ENCODE data around the gene ZNF501. TPM values are rescaled to one million over a fixed set of nuclear protein-coding genes. Genes with fewer than 3 reads are reported as not detected.

The ZNF501 gene
- total RNA-seq, 1 experiment from 2014 or later = not detected

- no TSS peak for BruUV-seq (replicated peaks)
- Histone ChIP-seq H2AFZ (ENCODE audit: low read length) (no peak overlapping the region), H3K27me3 (ENCODE audit: low read length) (no peaks in the 10 kb centered on the region), H3K27ac (ENCODE audit: low read length) (no peak overlapping the region), H4K20me1 (ENCODE audit: low read length) (no peaks in the 10 kb centered on the region), H3F3A (ENCODE audit: low read length, unreplicated experiment) (no peaks in the 10 kb centered on the region), H3K9me3 (ENCODE audit: low read length) (peaks cover 79% of the 10 kb centered on the region), H3K4me3 (ENCODE audit: low read length) (no peak overlapping the region), H3K36me3 (ENCODE audit: low read depth, low read length) (peaks cover 6% of the 10 kb centered on the region; the same call in 1 of the 2 replicates), H3K4me1 (ENCODE audit: insufficient read depth, low read length) (no peaks in the 10 kb centered on the region), H3K4me2 (ENCODE audit: low read length) (no peak overlapping the region), H3K9me2 (replicated peaks; ENCODE audit: low read length) (no peaks in the 10 kb centered on the region), H3K9ac (ENCODE audit: low read length) (no peak overlapping the region), H3K79me2 (ENCODE audit: low read length) (no peaks in the 10 kb centered on the region)
- TF ChIP-seq CTCF (conservative IDR thresholded peaks at IDR 0.05; ENCODE audit: low read depth, low read length) = no peak
- no peak for TF ChIP-seq EZH2 (IDR thresholded peaks at IDR 0.05; ENCODE audit: low read length, unreplicated experiment)
- no peak for TF ChIP-seq EZH2phosphoT487 (IDR thresholded peaks at IDR 0.05; ENCODE audit: borderline replicate concordance, low read length)
- ChIA-PET POLR2A (ENCODE audit: unreplicated experiment) (no interaction called here), CTCF (no interaction called here)
- DNase-seq (no peak), ATAC-seq (no peak)
- intact Hi-C loops (cut with micrococcal nuclease) = no loop called here
These were observed 8.0 kb upstream of the ZNF501 start for GRCh38 chr3:44721231-44722102.

- H3K4me3 ChIP-seq (ENCODE audit: low read length) = no peak overlapping the region
- H3K27ac ChIP-seq (ENCODE audit: low read length) = no peak overlapping the region
- H3K4me2 ChIP-seq (ENCODE audit: low read length) = no peak overlapping the region
- CTCF ChIA-PET = no interaction called here
- H3K9me2 ChIP-seq (replicated peaks; ENCODE audit: low read length) = no peaks in the 10 kb centered on the region
- ATAC-seq (no peak), DNase-seq (no peak)
- POLR2A ChIA-PET (ENCODE audit: unreplicated experiment) = no interaction called here
- no TSS peak for BruUV-seq (replicated peaks)
- no peaks in the 10 kb centered on the region for H3K27me3 ChIP-seq (ENCODE audit: low read length)
- peaks cover 74% of the 10 kb centered on the region for H3K9me3 ChIP-seq (ENCODE audit: low read length)
- H2AFZ ChIP-seq (ENCODE audit: low read length) = no peak overlapping the region
- H3K79me2 ChIP-seq (ENCODE audit: low read length) = no peaks in the 10 kb centered on the region
- H4K20me1 ChIP-seq (ENCODE audit: low read length) = no peaks in the 10 kb centered on the region
- no peak overlapping the region for H3K9ac ChIP-seq (ENCODE audit: low read length)
- no peaks in the 10 kb centered on the region for H3K4me1 ChIP-seq (ENCODE audit: insufficient read depth, low read length)
- H3F3A ChIP-seq (ENCODE audit: low read length, unreplicated experiment) = no peaks in the 10 kb centered on the region
- intact Hi-C loops (cut with micrococcal nuclease) = no loop called here
- TF ChIP-seq CTCF (conservative IDR thresholded peaks at IDR 0.05; ENCODE audit: low read depth, low read length) (no peak), EZH2 (IDR thresholded peaks at IDR 0.05; ENCODE audit: low read length, unreplicated experiment) (no peak), EZH2phosphoT487 (IDR thresholded peaks at IDR 0.05; ENCODE audit: borderline replicate concordance, low read length) (no peak)
- peaks cover 2% of the 10 kb centered on the region; the same call in 1 of the 2 replicates for H3K36me3 ChIP-seq (ENCODE audit: low read depth, low read length)
These were observed 7.4 kb upstream of the ZNF501 start for GRCh38 chr3:44722103-44722401.

DNA sequence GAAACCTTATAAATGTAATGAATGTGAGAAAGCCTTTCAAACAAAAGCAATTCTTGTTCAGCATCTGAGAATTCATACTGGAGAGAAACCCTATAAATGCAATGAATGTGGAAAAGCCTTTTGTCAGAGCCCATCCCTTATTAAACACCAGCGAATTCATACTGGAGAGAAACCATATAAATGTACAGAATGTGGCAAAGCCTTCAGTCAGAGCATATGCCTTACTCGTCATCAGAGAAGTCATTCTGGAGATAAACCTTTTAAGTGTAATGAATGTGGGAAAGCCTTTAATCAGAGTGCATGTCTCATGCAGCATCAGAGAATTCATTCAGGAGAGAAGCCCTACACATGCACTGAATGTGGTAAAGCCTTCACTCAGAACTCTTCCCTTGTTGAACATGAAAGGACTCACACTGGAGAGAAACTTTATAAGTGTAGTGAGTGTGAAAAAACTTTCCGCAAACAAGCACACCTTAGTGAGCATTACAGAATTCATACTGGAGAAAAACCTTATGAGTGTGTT is 5.3 kb downstream of the ZNF501 start:
- Histone ChIP-seq H3K27ac (ENCODE audit: low read length) (no peak overlapping the region), H3K9me3 (ENCODE audit: low read length) (peaks cover 85% of the 10 kb centered on the region), H3K36me3 (ENCODE audit: low read depth, low read length) (peaks cover 18% of the 10 kb centered on the region; the same call in 1 of the 2 replicates), H3K4me2 (ENCODE audit: low read length) (no peak overlapping the region), H3K9ac (ENCODE audit: low read length) (no peak overlapping the region), H3F3A (ENCODE audit: low read length, unreplicated experiment) (no peaks in the 10 kb centered on the region), H3K4me3 (ENCODE audit: low read length) (no peak overlapping the region), H3K79me2 (ENCODE audit: low read length) (no peaks in the 10 kb centered on the region), H4K20me1 (ENCODE audit: low read length) (no peaks in the 10 kb centered on the region), H2AFZ (ENCODE audit: low read length) (no peak overlapping the region), H3K27me3 (ENCODE audit: low read length) (no peaks in the 10 kb centered on the region), H3K4me1 (ENCODE audit: insufficient read depth, low read length) (no peaks in the 10 kb centered on the region), H3K9me2 (replicated peaks; ENCODE audit: low read length) (no peaks in the 10 kb centered on the region)
- intact Hi-C loops (cut with micrococcal nuclease) = no loop called here
- CTCF ChIA-PET = no interaction called here
- ATAC-seq = no peak
- POLR2A ChIA-PET (ENCODE audit: unreplicated experiment) = no interaction called here
- no TSS peak for BruUV-seq (replicated peaks)
- TF ChIP-seq EZH2phosphoT487 (IDR thresholded peaks at IDR 0.05; ENCODE audit: borderline replicate concordance, low read length) (no peak), EZH2 (IDR thresholded peaks at IDR 0.05; ENCODE audit: low read length, unreplicated experiment) (no peak), CTCF (conservative IDR thresholded peaks at IDR 0.05; ENCODE audit: low read depth, low read length) (no peak)
- DNase-seq = no peak

Measured in PC-3 (cell line).